B cell (primary cell): ENCODE results near the gene MAZ. TPM values are rescaled to one million over a fixed set of nuclear protein-coding genes. Genes with fewer than 3 reads are reported as not detected.

Experiments
- ATAC-seq: fragments of 200-7000 bp; cut with Tn5 transposase; one replicate; pipeline ENCODE4 v1.10.0; 2021; ENCODE audit warnings: low read depth, mild to moderate bottlenecking, moderate number of reproducible peaks, moderate library complexity
- CTCF ChIA-PET: fragments of 350-600 bp; sonication (Branson Sonifier 250); formaldehyde crosslinking; loops from one replicate; lab custom pipeline; 2021; ENCODE audit warnings: antibody characterized with exemption, inconsistent platforms; lab: Charles Lee
- POLR2A ChIA-PET: fragments of 350-600 bp; sonication (Branson Sonifier 250); formaldehyde crosslinking; loops from one replicate; lab custom pipeline; 2021; ENCODE audit warnings: antibody characterized with exemption; lab: Charles Lee
- DNase-seq: peaks from one replicate; pipeline ENCODE4 v3.0.0; 2013
- H2AFZ ChIP-seq: 2 replicates; pipeline ENCODE4 v1.6.1; 2012; ENCODE audit warnings: mild to moderate bottlenecking, low read depth, low read length; ENCODE audit not compliant: insufficient read depth, poor library complexity, severe bottlenecking
- H3K27ac ChIP-seq, 2 donors: 1 replicate in 1 of 2; 2 replicates in 1 of 2; pipeline ENCODE4 v1.5.1; 2012 to 2013; ENCODE audit warnings: low read length in 2 of 2, mild to moderate bottlenecking in 2 of 2, moderate library complexity in 1 of 2
- H3K27me3 ChIP-seq, 4 experiments: fragments of 200-600 bp in 1 of 4; sonication (generic) in 1 of 4; replicated peaks in 1 of 4; 1 replicate in 2 of 4; 2 replicates in 2 of 4; pipeline versions ENCODE4 v1.6.1 to v1.7.0; 2013 to 2016; ENCODE audit warnings: low read length in 3 of 4, mild to moderate bottlenecking in 2 of 4, mixed read lengths in 1 of 4, moderate library complexity in 1 of 4; ENCODE audit not compliant: insufficient read depth in 4 of 4, control insufficient read depth in 3 of 4; ENCODE audit errors: control extremely low read depth in 1 of 4
- H3K36me3 ChIP-seq, 2 experiments: replicated peaks in 1 of 2; 1 replicate in 1 of 2; 2 replicates in 1 of 2; pipeline versions ENCODE4 v1.6.1 to v1.7.1; 2013; ENCODE audit warnings: low read length in 1 of 2; ENCODE audit not compliant: insufficient read depth in 2 of 2, control insufficient read depth in 1 of 2; ENCODE audit errors: control extremely low read depth in 1 of 2, extremely low read depth in 1 of 2
- H3K4me1 ChIP-seq, 2 donors: fragments of 200-600 bp in 1 of 2; sonication (generic) in 1 of 2; 1 replicate in 1 of 2; 2 replicates in 1 of 2; pipeline versions ENCODE4 v1.5.1 to v1.6.1; 2013 to 2017; ENCODE audit warnings: low read length in 2 of 2; ENCODE audit not compliant: control insufficient read depth in 2 of 2, insufficient read depth in 2 of 2
- H3K4me2 ChIP-seq: replicated peaks from 2 replicates; pipeline ENCODE3; 2012; ENCODE audit warnings: mild to moderate bottlenecking, low read depth, low read length; ENCODE audit not compliant: poor library complexity, severe bottlenecking
- H3K4me3 ChIP-seq, 5 experiments: fragments of 200-600 bp in 1 of 5; sonication (generic) in 1 of 5; 1 replicate in 3 of 5; 2 replicates in 2 of 5; pipeline versions ENCODE4 v1.5.1 to v1.7.0; 2011 to 2016; ENCODE audit warnings: low read length in 4 of 5, mild to moderate bottlenecking in 4 of 5, low read depth in 2 of 5, control low read depth in 1 of 5, moderate library complexity in 1 of 5; ENCODE audit not compliant: insufficient read depth in 1 of 5; ENCODE audit errors: control extremely low read depth in 1 of 5, extremely low read depth in 1 of 5
- H3K79me2 ChIP-seq: fragments of 200-600 bp; sonication (generic); one replicate; pipeline ENCODE4 v1.6.0; 2016; ENCODE audit warnings: low read length; ENCODE audit not compliant: control insufficient read depth, insufficient read depth
- H3K9ac ChIP-seq: fragments of 200-600 bp; sonication (generic); 2 replicates; pipeline ENCODE4 v1.6.1; 2017; ENCODE audit warnings: mild to moderate bottlenecking, low read length, moderate library complexity
- H3K9me3 ChIP-seq, 3 donors: one replicate each; pipeline versions ENCODE4 v1.6.1 to v1.7.1; 2013; ENCODE audit warnings: low read length in 2 of 3; ENCODE audit not compliant: control insufficient read depth in 2 of 3, insufficient read depth in 1 of 3; ENCODE audit errors: control extremely low read depth in 1 of 3
- H4K20me1 ChIP-seq: 2 replicates; pipeline ENCODE4 v1.6.0; 2012; ENCODE audit warnings: mild to moderate bottlenecking, low read length; ENCODE audit not compliant: insufficient read depth, control insufficient read depth, poor library complexity, severe bottlenecking
- H3K27ac Mint-ChIP-seq: one replicate; pipeline ENCODE4 v1.8.0; 2021; ENCODE audit warnings: mixed read lengths
- H3K27me3 Mint-ChIP-seq: one replicate; pipeline ENCODE4 v1.8.0; 2021; ENCODE audit warnings: mixed read lengths
- H3K4me1 Mint-ChIP-seq: one replicate; pipeline ENCODE4 v1.8.0; 2021; ENCODE audit warnings: mixed read lengths
- H3K4me3 Mint-ChIP-seq: one replicate; pipeline ENCODE4 v1.8.0; 2021; ENCODE audit warnings: mixed read lengths
- H3K9me3 Mint-ChIP-seq: one replicate; pipeline ENCODE4 v1.8.0; 2022; ENCODE audit warnings: mixed read lengths; ENCODE audit not compliant: insufficient read depth
- CTCF ChIP-seq: fragments of 200-600 bp; IDR thresholded peaks from one replicate; pipeline ENCODE4 v1.8.0; 2022; ENCODE audit warnings: antibody characterized with exemption, mild to moderate bottlenecking
- EZH2 ChIP-seq: IDR thresholded peaks from 2 replicates; pipeline ENCODE4 v1.6.1; 2012; ENCODE audit warnings: borderline replicate concordance, low read depth, mild to moderate bottlenecking, moderate library complexity, low read length; ENCODE audit not compliant: insufficient read depth, poor library complexity, severe bottlenecking
- WGBS: methylation state at CpG from one replicate; pipeline ENCODE4 v1.1.5; 2013; ENCODE audit warnings: missing lambda C conversion rate; ENCODE audit not compliant: insufficient coverage; 5-methylcytosine and 5-hydroxymethylcytosine counted together
- intact Hi-C: fragments of 100-400 bp; cut with micrococcal nuclease; formaldehyde crosslinking; loops from one replicate; pipeline ENCODE4 v1.10.0; 2022
- polyA plus RNA-seq: library from polyadenylated mRNA; depleted of rRNA; stranded (reverse); fragments of >200 nt; gene quantifications from 2 replicates; pipeline ENCODE4 v1.2.3, GENCODE V29; 2012
- total RNA-seq, 2 donors: library from RNA; stranded (reverse); fragments of 120-200 nt in 1 of 2; gene quantifications; 1 replicate in 1 of 2; 2 replicates in 1 of 2; pipeline versions ENCODE4 v1.2.3 to v1.2.4, GENCODE V29; 2013 to 2022

MAZ gene
- total and polyA plus RNA-seq, 2 donors (not counting 1 experiment from before 2014, with no cell fraction given) = 170 to 198 TPM

GRCh38 chr16:29761882-29762281 lies 44.4 kb upstream of the MAZ start:
- POLR2A ChIA-PET = interaction anchor here (0.7 kb wide), 1 partner anchor 33 kb away, joined by 5 read pairs; no protein-coding TSS in a partner anchor
- no peak for ATAC-seq

GRCh38 chr16:29763326-29763725 lies 43.0 kb upstream of the MAZ start:
- H3K4me2 ChIP-seq = no peak overlapping the region
- no peak overlapping the region for H3K27ac ChIP-seq
- no peak overlapping the region for H3K9ac ChIP-seq
- no peaks in the 10 kb centered on the region for H4K20me1 ChIP-seq
- ChIA-PET POLR2A (no interaction called here), CTCF (interaction anchor here (0.7 kb wide), 1 partner anchor 269 kb away, joined by 3 read pairs; no protein-coding TSS in a partner anchor)
- H2AFZ ChIP-seq = no peak overlapping the region
- Mint-ChIP-seq H3K27me3 (no peaks in the 10 kb centered on the region), H3K27ac (no peak overlapping the region), H3K4me1 (no peaks in the 10 kb centered on the region), H3K4me3 (no peak overlapping the region), H3K9me3 (no peaks in the 10 kb centered on the region)
- DNase-seq (no peak), ATAC-seq (no peak)
- no peaks in the 10 kb centered on the region for H3K9me3 ChIP-seq
- peaks cover 0 to 3% of the 10 kb centered on the region in 2 donors for H3K4me1 ChIP-seq
- no peak for TF ChIP-seq CTCF
- no peak for TF ChIP-seq EZH2
- H3K79me2 ChIP-seq = no peaks in the 10 kb centered on the region
- intact Hi-C loops = no loop called here
- 85% methylated on average over 5 of the region's 6 CpGs for WGBS
- H3K4me3 ChIP-seq = no peak overlapping the region
- H3K27me3 ChIP-seq = no peaks in the 10 kb centered on the region
- no peaks in the 10 kb centered on the region for H3K36me3 ChIP-seq

More at GRCh38 chr16:29761882-29762281, 44.4 kb upstream of the MAZ start:
- no peaks in the 10 kb centered on the region for H3K9me3 Mint-ChIP-seq
- Histone ChIP-seq H3K79me2 (no peaks in the 10 kb centered on the region), H3K9ac (no peak overlapping the region), H4K20me1 (no peaks in the 10 kb centered on the region), H3K36me3 (no peaks in the 10 kb centered on the region), H3K4me2 (no peak overlapping the region), H3K27ac (no peak overlapping the region), H3K4me1 (peaks cover 0 to 3% of the 10 kb centered on the region in 2 donors), H3K4me3 (no peak overlapping the region), H2AFZ (no peak overlapping the region), H3K9me3 (no peaks in the 10 kb centered on the region), H3K27me3 (no peaks in the 10 kb centered on the region)
- CTCF ChIA-PET = no interaction called here
- H3K27me3 Mint-ChIP-seq = no peaks in the 10 kb centered on the region
- WGBS = 95% methylated on average over 5 of the region's 6 CpGs
- intact Hi-C loops = no loop called here
- TF ChIP-seq EZH2 (no peak), CTCF (no peak)
- H3K4me1 Mint-ChIP-seq = peaks cover 2% of the 10 kb centered on the region
- H3K27ac Mint-ChIP-seq = no peak overlapping the region
- no peak overlapping the region for H3K4me3 Mint-ChIP-seq
- DNase-seq = no peak
